ENCODE data around the gene RYR1. TPM values are rescaled to one million over a fixed set of nuclear protein-coding genes. Genes with fewer than 3 reads are reported as not detected.

Gene RYR1
- total RNA-seq, 2 donors from 2014 or later, result 0.84 to 3.3 TPM

- peaks cover 10% of the 10 kb centered on the region for H3K9me3 ChIP-seq (ENCODE audit: control insufficient read depth, low read length)
- H3K27ac Mint-ChIP-seq, result no peak overlapping the region
- H3K4me3 ChIP-seq (ENCODE audit: low read length), result no peak overlapping the region
- H3K4me1 Mint-ChIP-seq, result no peaks in the 10 kb centered on the region
- DNase-seq, result no peak
- no peaks in the 10 kb centered on the region for H3K4me1 ChIP-seq (ENCODE audit: control insufficient read depth, insufficient read depth, low read length)
- H3K36me3 Mint-ChIP-seq (ENCODE audit: low read depth), result peaks cover 9% of the 10 kb centered on the region
- H3K9ac ChIP-seq (ENCODE audit: extremely low read depth, low read length, poor library complexity, severe bottlenecking), result no peak overlapping the region
- WGBS, 2 experiments (ENCODE audit: insufficient coverage in 1 of 2, insufficient read length in 1 of 2), result 100% methylated on average over 2 of the region's 2 CpGs; no CpG with 5 or more reads in 1 of the 2 experiments
- H3K27me3 Mint-ChIP-seq (ENCODE audit: insufficient read depth), result no peaks in the 10 kb centered on the region
- peaks cover 24% of the 10 kb centered on the region for H3K9me3 Mint-ChIP-seq
- no peak overlapping the region for H3K27ac ChIP-seq (ENCODE audit: low read depth, low read length)
- TF ChIP-seq, protein P1, sequence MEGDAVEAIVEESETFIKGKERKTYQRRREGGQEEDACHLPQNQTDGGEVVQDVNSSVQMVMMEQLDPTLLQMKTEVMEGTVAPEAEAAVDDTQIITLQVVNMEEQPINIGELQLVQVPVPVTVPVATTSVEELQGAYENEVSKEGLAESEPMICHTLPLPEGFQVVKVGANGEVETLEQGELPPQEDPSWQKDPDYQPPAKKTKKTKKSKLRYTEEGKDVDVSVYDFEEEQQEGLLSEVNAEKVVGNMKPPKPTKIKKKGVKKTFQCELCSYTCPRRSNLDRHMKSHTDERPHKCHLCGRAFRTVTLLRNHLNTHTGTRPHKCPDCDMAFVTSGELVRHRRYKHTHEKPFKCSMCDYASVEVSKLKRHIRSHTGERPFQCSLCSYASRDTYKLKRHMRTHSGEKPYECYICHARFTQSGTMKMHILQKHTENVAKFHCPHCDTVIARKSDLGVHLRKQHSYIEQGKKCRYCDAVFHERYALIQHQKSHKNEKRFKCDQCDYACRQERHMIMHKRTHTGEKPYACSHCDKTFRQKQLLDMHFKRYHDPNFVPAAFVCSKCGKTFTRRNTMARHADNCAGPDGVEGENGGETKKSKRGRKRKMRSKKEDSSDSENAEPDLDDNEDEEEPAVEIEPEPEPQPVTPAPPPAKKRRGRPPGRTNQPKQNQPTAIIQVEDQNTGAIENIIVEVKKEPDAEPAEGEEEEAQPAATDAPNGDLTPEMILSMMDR (conservative IDR thresholded peaks at IDR 0.05), result no peak
- H3K4me3 Mint-ChIP-seq, result no peak overlapping the region
- H3K27me3 ChIP-seq (ENCODE audit: control insufficient read depth, insufficient read depth, low read length, poor library complexity, severe bottlenecking), result no peaks in the 10 kb centered on the region
- no peaks in the 10 kb centered on the region for H3K36me3 ChIP-seq (ENCODE audit: control insufficient read depth, insufficient read depth, low read length)
Observed at GRCh38 chr19:38531515-38531914, 98.0 kb downstream of the RYR1 start.

- Mint-ChIP-seq H3K27me3 (ENCODE audit: insufficient read depth) (no peaks in the 10 kb centered on the region), H3K27ac (no peak overlapping the region)
Observed at GRCh38 chr19:38532939-38533338, 99.4 kb downstream of the RYR1 start.

DNA sequence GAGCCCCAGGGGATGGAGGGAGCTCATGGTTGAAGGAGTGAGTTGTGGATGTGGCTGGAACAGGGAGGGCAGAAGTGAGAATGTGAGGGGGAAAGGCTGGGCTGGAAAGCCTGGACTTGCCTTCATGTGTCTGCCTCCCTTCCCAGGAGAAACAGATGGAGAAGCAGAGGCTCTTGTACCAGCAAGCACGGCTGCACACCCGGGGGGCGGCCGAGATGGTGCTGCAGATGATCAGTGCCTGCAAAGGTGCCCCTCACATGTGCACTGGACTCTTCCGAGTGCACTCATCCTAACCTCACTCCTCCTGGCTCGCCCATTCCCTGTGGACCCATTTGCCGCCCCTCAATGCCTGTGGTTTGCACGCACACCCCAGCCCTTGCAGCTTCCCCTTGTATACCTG, 101.1 kb downstream of the RYR1 start:
- TF ChIP-seq, protein P1 (conservative IDR thresholded peaks at IDR 0.05), result no peak
- 91 to 92% methylated on average over 8 of the region's 8 CpGs for WGBS, 2 experiments (ENCODE audit: insufficient coverage in 1 of 2, insufficient read length in 1 of 2)
- peaks cover 10% of the 10 kb centered on the region for H3K9me3 ChIP-seq (ENCODE audit: control insufficient read depth, low read length)
- no peak overlapping the region for H3K4me3 ChIP-seq (ENCODE audit: low read length)
- Mint-ChIP-seq H3K36me3 (ENCODE audit: low read depth) (peaks cover 9% of the 10 kb centered on the region), H3K4me1 (no peaks in the 10 kb centered on the region), H3K4me3 (no peak overlapping the region), H3K9me3 (peaks cover 30% of the 10 kb centered on the region), H3K27me3 (ENCODE audit: insufficient read depth) (no peaks in the 10 kb centered on the region), H3K27ac (no peak overlapping the region)
- no peak for DNase-seq
- no peaks in the 10 kb centered on the region for H3K4me1 ChIP-seq (ENCODE audit: control insufficient read depth, insufficient read depth, low read length)
- H3K36me3 ChIP-seq (ENCODE audit: control insufficient read depth, insufficient read depth, low read length), result no peaks in the 10 kb centered on the region
- H3K27ac ChIP-seq (ENCODE audit: low read depth, low read length), result no peak overlapping the region
- no peaks in the 10 kb centered on the region for H3K27me3 ChIP-seq (ENCODE audit: control insufficient read depth, insufficient read depth, low read length, poor library complexity, severe bottlenecking)
- H3K9ac ChIP-seq (ENCODE audit: extremely low read depth, low read length, poor library complexity, severe bottlenecking), result no peak overlapping the region

More at GRCh38 chr19:38532939-38533338, 99.4 kb downstream of the RYR1 start:
- TF ChIP-seq, protein P1 (conservative IDR thresholded peaks at IDR 0.05), result no peak
- Histone ChIP-seq H3K4me1 (ENCODE audit: control insufficient read depth, insufficient read depth, low read length) (no peaks in the 10 kb centered on the region), H3K9ac (ENCODE audit: extremely low read depth, low read length, poor library complexity, severe bottlenecking) (no peak overlapping the region), H3K9me3 (ENCODE audit: control insufficient read depth, low read length) (peaks cover 10% of the 10 kb centered on the region), H3K27me3 (ENCODE audit: control insufficient read depth, insufficient read depth, low read length, poor library complexity, severe bottlenecking) (no peaks in the 10 kb centered on the region), H3K36me3 (ENCODE audit: control insufficient read depth, insufficient read depth, low read length) (no peaks in the 10 kb centered on the region), H3K4me3 (ENCODE audit: low read length) (no peak overlapping the region), H3K27ac (ENCODE audit: low read depth, low read length) (no peak overlapping the region)
- WGBS, 2 experiments (ENCODE audit: insufficient coverage in 1 of 2, insufficient read length in 1 of 2), result 90 to 97% methylated on average over 3 of the region's 3 CpGs
- Mint-ChIP-seq H3K4me1 (no peaks in the 10 kb centered on the region), H3K9me3 (peaks cover 30% of the 10 kb centered on the region), H3K4me3 (no peak overlapping the region), H3K36me3 (ENCODE audit: low read depth) (peaks cover 9% of the 10 kb centered on the region)
- no peak for DNase-seq
